ENCODE measurements around the gene CHPF2.

- TF ChIP-seq, protein P1, sequence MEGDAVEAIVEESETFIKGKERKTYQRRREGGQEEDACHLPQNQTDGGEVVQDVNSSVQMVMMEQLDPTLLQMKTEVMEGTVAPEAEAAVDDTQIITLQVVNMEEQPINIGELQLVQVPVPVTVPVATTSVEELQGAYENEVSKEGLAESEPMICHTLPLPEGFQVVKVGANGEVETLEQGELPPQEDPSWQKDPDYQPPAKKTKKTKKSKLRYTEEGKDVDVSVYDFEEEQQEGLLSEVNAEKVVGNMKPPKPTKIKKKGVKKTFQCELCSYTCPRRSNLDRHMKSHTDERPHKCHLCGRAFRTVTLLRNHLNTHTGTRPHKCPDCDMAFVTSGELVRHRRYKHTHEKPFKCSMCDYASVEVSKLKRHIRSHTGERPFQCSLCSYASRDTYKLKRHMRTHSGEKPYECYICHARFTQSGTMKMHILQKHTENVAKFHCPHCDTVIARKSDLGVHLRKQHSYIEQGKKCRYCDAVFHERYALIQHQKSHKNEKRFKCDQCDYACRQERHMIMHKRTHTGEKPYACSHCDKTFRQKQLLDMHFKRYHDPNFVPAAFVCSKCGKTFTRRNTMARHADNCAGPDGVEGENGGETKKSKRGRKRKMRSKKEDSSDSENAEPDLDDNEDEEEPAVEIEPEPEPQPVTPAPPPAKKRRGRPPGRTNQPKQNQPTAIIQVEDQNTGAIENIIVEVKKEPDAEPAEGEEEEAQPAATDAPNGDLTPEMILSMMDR (IDR thresholded peaks at IDR 0.05; ENCODE audit: insufficient read depth, low read depth, low read length): no peak
- TF ChIP-seq EZH2 (IDR thresholded peaks at IDR 0.05; ENCODE audit: insufficient read depth, low read length): no peak
Measured at GRCh38 chr7:151274936-151275812, 42.9 kb downstream of the CHPF2 start.
